Thyroid gland (tissue), 4 donors: ENCODE results near the gene HSD3B7. TPM values are rescaled to one million over a fixed set of nuclear protein-coding genes. Genes with fewer than 3 reads are reported as not detected.

Source experiments
- DNase-seq, 2 donors: peaks; one replicate each; pipeline ENCODE4 v3.0.0-alpha.2; 2019
- H3K27ac ChIP-seq, 3 donors: fragments of 200-600 bp; sonication (generic); 1 replicate in 2 of 3; 2 replicates in 1 of 3; pipeline ENCODE4 v1.5.1; 2016 to 2019; ENCODE audit warnings: mild to moderate bottlenecking in 1 of 3, moderate library complexity in 1 of 3
- H3K27me3 ChIP-seq: fragments of 200-600 bp; sonication (generic); one replicate; pipeline ENCODE4 v1.5.1; 2019
- H3K36me3 ChIP-seq, 2 donors: fragments of 200-600 bp; sonication (generic); one replicate each; pipeline ENCODE4 v1.5.1; 2016 to 2019
- H3K4me1 ChIP-seq, 2 donors: fragments of 200-600 bp; sonication (generic); one replicate each; pipeline ENCODE4 v1.5.1; 2017 to 2019
- H3K4me3 ChIP-seq, 3 donors: fragments of 200-600 bp; sonication (generic); replicated peaks in 1 of 3; 1 replicate in 2 of 3; 2 replicates in 1 of 3; pipeline ENCODE4 v1.5.1; 2016; ENCODE audit warnings: mild to moderate bottlenecking in 1 of 3
- H3K9me3 ChIP-seq: fragments of 200-600 bp; sonication (generic); one replicate; pipeline ENCODE4 v1.5.1; 2017
- POLR2A ChIP-seq, 2 donors: fragments of 450-650 bp; IDR thresholded peaks; one replicate each; pipeline ENCODE4 v1.6.1; 2017; ENCODE audit warnings: antibody characterized with exemption in 2 of 2, mild to moderate bottlenecking in 2 of 2, moderate library complexity in 1 of 2
- WGBS, 2 donors: methylation state at CpG; one replicate each; pipeline ENCODE4 v1.1.5; 2017; 5-methylcytosine and 5-hydroxymethylcytosine counted together
- intact Hi-C: fragments of 100-400 bp; cut with DNase I; formaldehyde crosslinking; loops from one replicate; pipeline ENCODE4 v1.15.1; 2023
- total RNA-seq, 4 donors: library from RNA; depleted of rRNA; stranded (reverse); fragments of >200 nt; gene quantifications; one replicate each; pipeline ENCODE4 v1.2.3, GENCODE V29; 2016
- TF ChIP-seq, protein P1 (sequence below), 6 experiments: fragments of 200-600 bp in 3 of 6; fragments of 450-650 bp in 3 of 6; sonication (generic) in 3 of 6; IDR thresholded peaks; one replicate each; pipeline ENCODE4 v1.5.1; 2016 to 2019; ENCODE audit warnings: antibody characterized with exemption in 6 of 6, mild to moderate bottlenecking in 2 of 6, inconsistent platforms in 1 of 6, moderate library complexity in 1 of 6

HSD3B7 gene
- total RNA-seq, 4 donors from 2014 or later: 4.0 to 13.8 (median 10.9) TPM

DNA sequence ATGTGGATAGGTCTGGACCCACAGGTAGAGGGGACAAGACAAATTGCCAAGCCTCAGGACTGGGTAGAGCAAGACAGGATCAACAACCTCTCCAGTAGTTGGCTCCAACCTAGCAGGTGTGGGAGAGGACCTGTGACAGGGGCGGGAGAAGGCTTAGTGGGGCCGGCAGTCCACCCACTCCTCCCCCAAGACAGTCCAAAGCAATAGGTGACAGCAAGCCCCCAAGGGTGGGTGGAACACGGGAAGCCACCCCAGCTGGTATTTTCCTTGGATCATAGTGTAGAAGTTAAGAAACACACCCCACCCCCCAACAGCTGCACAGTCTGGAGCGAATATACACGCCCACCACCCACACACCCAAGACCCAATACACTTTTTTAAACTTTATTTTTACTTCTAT is 44.3 kb downstream of the HSD3B7 start:
- H3K27me3 ChIP-seq: no peaks in the 10 kb centered on the region
- TF ChIP-seq, protein P1, sequence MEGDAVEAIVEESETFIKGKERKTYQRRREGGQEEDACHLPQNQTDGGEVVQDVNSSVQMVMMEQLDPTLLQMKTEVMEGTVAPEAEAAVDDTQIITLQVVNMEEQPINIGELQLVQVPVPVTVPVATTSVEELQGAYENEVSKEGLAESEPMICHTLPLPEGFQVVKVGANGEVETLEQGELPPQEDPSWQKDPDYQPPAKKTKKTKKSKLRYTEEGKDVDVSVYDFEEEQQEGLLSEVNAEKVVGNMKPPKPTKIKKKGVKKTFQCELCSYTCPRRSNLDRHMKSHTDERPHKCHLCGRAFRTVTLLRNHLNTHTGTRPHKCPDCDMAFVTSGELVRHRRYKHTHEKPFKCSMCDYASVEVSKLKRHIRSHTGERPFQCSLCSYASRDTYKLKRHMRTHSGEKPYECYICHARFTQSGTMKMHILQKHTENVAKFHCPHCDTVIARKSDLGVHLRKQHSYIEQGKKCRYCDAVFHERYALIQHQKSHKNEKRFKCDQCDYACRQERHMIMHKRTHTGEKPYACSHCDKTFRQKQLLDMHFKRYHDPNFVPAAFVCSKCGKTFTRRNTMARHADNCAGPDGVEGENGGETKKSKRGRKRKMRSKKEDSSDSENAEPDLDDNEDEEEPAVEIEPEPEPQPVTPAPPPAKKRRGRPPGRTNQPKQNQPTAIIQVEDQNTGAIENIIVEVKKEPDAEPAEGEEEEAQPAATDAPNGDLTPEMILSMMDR (IDR thresholded peaks at IDR 0.05): no peak
- no peak for TF ChIP-seq POLR2A (IDR thresholded peaks at IDR 0.05)
- H3K27ac ChIP-seq: no peak overlapping the region
- H3K9me3 ChIP-seq: no peaks in the 10 kb centered on the region
- no peaks in the 10 kb centered on the region for H3K36me3 ChIP-seq
- DNase-seq: no peak
- H3K4me1 ChIP-seq: peaks cover 5 to 9% of the 10 kb centered on the region in 2 donors
- intact Hi-C loops: no loop called here
- WGBS, 2 donors: 85 to 90% methylated on average over 5 of the region's 5 CpGs
- no peak overlapping the region for H3K4me3 ChIP-seq

DNA sequence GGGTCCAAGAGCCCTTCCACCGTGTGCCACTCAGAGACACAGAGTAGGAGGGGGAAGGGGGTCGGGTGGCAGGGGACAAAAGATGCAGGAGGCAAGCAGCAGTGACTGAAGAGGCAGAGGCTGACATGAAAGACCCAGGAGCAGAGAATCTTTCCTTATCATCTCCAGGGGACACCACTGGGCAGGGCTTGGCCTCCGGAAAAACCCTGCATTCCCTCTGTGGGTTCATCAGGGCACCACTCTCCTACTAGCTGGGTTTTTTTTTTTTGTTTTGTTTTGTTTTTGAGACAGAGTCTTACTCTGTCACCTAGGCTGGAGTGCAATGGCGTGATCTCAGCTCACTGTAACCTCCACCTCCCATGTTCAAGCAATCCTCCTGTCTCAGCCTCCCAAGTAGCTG is 46.3 kb downstream of the HSD3B7 start:
- intact Hi-C loops: no loop called here
- no peak for TF ChIP-seq POLR2A (IDR thresholded peaks at IDR 0.05)
- TF ChIP-seq, protein P1 (IDR thresholded peaks at IDR 0.05): no peak
- no peaks in the 10 kb centered on the region for H3K27me3 ChIP-seq
- 82 to 86% methylated on average over 4 of the region's 4 CpGs for WGBS, 2 donors
- DNase-seq: no peak
- H3K27ac ChIP-seq: no peak overlapping the region
- no peak overlapping the region for H3K4me3 ChIP-seq
- H3K4me1 ChIP-seq: peaks cover 11 to 12% of the 10 kb centered on the region in 2 donors
- H3K36me3 ChIP-seq: no peaks in the 10 kb centered on the region
- no peaks in the 10 kb centered on the region for H3K9me3 ChIP-seq

DNA sequence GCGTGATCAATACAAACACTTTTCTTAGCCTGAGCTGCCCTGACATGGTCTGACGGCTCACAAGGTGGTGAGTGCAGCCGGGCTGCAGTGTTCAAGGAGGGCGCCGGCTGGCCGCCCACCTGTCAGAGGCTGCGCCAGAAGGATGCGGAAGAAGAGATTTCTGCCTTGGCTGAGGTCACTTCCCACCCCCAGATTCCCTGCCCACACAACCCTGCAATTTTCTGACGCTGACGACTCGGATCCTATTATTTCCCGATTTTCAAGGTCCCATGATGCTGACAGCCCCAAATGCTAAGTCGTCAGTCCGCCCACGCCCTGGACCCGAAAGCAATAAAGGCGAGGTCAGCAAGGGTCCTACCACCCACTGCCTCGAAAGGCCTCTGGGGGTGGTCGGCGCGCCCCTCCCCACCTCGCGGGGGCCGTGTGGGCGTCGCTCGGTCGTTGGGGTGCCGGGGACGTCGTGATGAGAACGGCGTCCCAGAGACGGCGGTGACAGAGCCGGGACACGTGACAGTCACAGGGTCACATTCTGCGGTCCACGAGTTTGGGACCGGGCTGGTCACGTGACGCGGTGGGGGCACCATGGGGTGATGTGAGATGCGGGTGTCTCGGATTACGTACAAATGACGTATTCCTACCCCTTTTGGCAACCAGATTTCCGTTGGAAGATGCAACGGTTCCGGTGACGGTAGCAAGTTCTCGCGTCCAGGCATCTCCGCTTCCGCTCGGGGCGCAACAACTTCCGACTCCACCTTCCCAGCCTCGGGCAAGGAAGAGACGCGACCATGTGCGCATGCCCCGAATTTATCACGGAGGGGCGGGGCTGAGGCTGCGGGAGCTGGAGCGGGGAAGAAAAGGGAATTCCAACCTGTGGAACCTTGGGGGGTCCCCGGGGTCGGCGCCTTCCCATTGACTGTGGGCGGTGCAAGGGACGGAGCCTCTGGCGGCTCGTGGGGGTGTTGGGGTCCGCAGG is 48.0 kb downstream of the HSD3B7 start, which contains the start of gene STX4:
STX4 (plus strand) TSS at position 823 of the 973 bp plus-strand sequence. CDS start 248 bp downstream, outside the sequence.
- intact Hi-C loops: no loop called here
- Histone ChIP-seq H3K27me3 (no peaks in the 10 kb centered on the region), H3K27ac (peak within 1 kb of the TSS; percentile 91 to 95 (median 95)), H3K36me3 (peaks cover 4% of the 10 kb centered on the region in 2 donors), H3K4me3 (peak within 1 kb of the TSS; percentile 50 to 100 (median 89)), H3K4me1 (peaks cover 11 to 12% of the 10 kb centered on the region in 2 donors), H3K9me3 (no peaks in the 10 kb centered on the region)
- DNase-seq: peak; percentile 97 to 98
- WGBS, 2 donors: 1 to 2% methylated on average over 26 to 28 of the region's 75 CpGs
- TF ChIP-seq POLR2A (IDR thresholded peaks at IDR 0.05): peak in 1 of 2 donors; percentile 68
- TF ChIP-seq, protein P1 (IDR thresholded peaks at IDR 0.05): peak in 3 of 6 experiments; percentile 5 to 28 (median 20)

DNA sequence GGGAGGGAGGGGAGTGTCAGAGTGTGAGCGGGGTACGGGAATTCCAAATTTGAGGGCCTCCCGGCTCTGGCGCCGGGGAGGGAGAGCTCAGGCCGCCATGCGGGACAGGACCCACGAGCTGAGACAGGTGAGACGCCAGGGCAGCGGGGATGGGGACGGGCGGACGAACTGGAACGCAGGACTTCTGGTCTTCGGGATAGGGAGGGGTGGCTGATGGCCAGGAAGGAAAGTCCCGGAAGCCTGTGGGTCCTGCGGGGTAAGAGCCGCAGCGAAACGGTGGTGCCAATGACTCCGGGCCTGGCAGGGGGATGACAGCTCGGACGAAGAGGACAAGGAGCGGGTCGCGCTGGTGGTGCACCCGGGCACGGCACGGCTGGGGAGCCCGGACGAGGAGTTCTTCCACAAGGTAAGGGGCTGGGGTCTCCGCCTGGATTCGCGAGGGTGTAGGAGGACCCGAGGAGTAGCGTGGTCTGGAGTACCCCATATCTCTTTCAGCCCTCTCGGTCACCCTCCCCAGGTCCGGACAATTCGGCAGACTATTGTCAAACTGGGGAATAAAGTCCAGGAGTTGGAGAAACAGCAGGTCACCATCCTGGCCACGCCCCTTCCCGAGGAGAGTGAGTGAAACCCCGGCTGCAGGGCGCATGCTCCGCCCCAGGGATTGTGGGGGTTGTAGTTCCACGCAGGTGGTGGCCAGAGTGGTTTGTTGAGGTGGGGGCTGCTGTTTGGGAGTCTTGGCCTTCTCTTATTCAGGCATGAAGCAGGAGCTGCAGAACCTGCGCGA is 48.9 kb downstream of the HSD3B7 start:
- peak overlapping the region; percentile 20 to 95 (median 91) for H3K27ac ChIP-seq
- intact Hi-C loops: no loop called here
- no peaks in the 10 kb centered on the region for H3K9me3 ChIP-seq
- H3K4me3 ChIP-seq: peak overlapping the region; percentile 50 to 100 (median 64)
- DNase-seq: peak; percentile 92 to 93
- 1% methylated on average over 19 to 47 of the region's 47 CpGs for WGBS, 2 donors
- peaks cover 11 to 12% of the 10 kb centered on the region in 2 donors for H3K4me1 ChIP-seq
- TF ChIP-seq POLR2A (IDR thresholded peaks at IDR 0.05): peak; percentile 35 to 60
- TF ChIP-seq, protein P1 (IDR thresholded peaks at IDR 0.05): peak in 1 of 6 experiments; percentile 10
- H3K36me3 ChIP-seq: peaks cover 12 to 13% of the 10 kb centered on the region in 2 donors
- no peaks in the 10 kb centered on the region for H3K27me3 ChIP-seq
